OCI-LY3 (cell line): ENCODE measurements around the gene BLMH.
A peak's percentile ranks its signal among the peaks of the same experiment; 100 is the strongest.

ENCODE experiments used
- EZH2phosphoT487 ChIP-seq: fragments of 200-600 bp; shearing (Covaris generic); IDR thresholded peaks from 2 replicates; pipeline ENCODE4 v1.6.1; 2018; ENCODE audit warnings: antibody characterized with exemption, mixed run types, low read depth
- TF ChIP-seq, protein P1 (sequence below): fragments of 200-600, 300-600 bp; sonication (generic); IDR thresholded peaks from 2 replicates; pipeline ENCODE4 v1.5.1; 2014; ENCODE audit warnings: antibody characterized with exemption, low read length, low read depth

DNA sequence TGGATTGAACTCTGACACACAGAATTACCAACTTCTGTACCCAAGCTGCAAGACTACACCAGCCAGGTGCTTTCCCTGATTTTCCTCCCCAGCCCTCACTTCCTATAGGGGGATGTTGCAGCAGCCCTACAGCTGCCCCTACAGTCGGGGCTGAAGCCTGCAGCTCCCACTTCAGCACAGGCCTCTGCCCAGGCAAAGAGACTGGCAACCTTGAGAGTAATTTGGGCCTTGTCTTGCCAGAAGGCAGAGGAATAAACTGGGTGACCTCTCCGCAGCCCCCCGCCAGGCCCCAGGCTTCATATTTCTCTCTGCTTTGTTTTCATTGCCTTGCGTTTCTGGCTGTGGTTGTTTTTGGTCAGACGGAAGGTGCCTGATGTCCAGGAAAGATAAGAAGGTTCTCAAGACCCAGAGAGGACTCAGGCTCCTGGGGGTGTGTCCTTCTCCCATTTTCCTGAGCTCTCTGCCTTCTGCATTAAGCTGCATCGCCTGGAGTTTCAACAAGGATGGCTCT, 88.2 kb downstream of the BLMH start:
- TF ChIP-seq, protein P1, sequence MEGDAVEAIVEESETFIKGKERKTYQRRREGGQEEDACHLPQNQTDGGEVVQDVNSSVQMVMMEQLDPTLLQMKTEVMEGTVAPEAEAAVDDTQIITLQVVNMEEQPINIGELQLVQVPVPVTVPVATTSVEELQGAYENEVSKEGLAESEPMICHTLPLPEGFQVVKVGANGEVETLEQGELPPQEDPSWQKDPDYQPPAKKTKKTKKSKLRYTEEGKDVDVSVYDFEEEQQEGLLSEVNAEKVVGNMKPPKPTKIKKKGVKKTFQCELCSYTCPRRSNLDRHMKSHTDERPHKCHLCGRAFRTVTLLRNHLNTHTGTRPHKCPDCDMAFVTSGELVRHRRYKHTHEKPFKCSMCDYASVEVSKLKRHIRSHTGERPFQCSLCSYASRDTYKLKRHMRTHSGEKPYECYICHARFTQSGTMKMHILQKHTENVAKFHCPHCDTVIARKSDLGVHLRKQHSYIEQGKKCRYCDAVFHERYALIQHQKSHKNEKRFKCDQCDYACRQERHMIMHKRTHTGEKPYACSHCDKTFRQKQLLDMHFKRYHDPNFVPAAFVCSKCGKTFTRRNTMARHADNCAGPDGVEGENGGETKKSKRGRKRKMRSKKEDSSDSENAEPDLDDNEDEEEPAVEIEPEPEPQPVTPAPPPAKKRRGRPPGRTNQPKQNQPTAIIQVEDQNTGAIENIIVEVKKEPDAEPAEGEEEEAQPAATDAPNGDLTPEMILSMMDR, result peak; percentile 53
- TF ChIP-seq EZH2phosphoT487, result no peak
